AG04449 (cell line): ENCODE data around the gene PGF.

Experiments used
- CTCF ChIA-PET: fragments of 350-600 bp; formaldehyde crosslinking; extraction: SDS; loops from one replicate; lab custom pipeline; 2021; ENCODE audit warnings: antibody characterized with exemption; lab: Yijun Ruan, JAX
- POLR2A ChIA-PET: fragments of 400-600, 350-600 bp; formaldehyde crosslinking; extraction: SDS; loops from one replicate; lab custom pipeline; 2020; ENCODE audit warnings: antibody characterized with exemption, inconsistent platforms; lab: Yijun Ruan, JAX
- DNase-seq: peaks from one replicate; pipeline ENCODE4 v3.0.0-alpha.2; 2010; ENCODE audit warnings: low read depth, low spot score
- H3K4me3 ChIP-seq: 2 replicates; pipeline ENCODE4 v1.5.1; 2011; ENCODE audit warnings: low read depth, mild to moderate bottlenecking, control low read depth, low read length
- CTCF ChIP-seq: IDR thresholded peaks from one replicate; pipeline ENCODE4 v1.5.1; 2011; ENCODE audit warnings: mild to moderate bottlenecking, moderate library complexity, low read length, control low read depth, inconsistent platforms; ENCODE audit not compliant: insufficient read depth; ENCODE audit errors: missing control alignments

The PGF gene

GRCh38 chr14:74962046-74962445 is 6.6 kb upstream of the PGF start:
- ChIA-PET POLR2A (no interaction called here), CTCF (interaction anchor here (1.0 to 6.2 kb wide), 5 partner anchors 12 to 57 kb away, joined by 3 to 52 read pairs (median 5); no protein-coding TSS in a partner anchor)
- DNase-seq: no peak
- no peak for TF ChIP-seq CTCF
- H3K4me3 ChIP-seq: no peak overlapping the region

- CTCF ChIA-PET: interaction anchor here (1.0 to 6.2 kb wide), 4 partner anchors 12 to 21 kb away, joined by 3 to 52 read pairs (median 4); no protein-coding TSS in a partner anchor
- DNase-seq: no peak
- H3K4me3 ChIP-seq: no peak overlapping the region
- POLR2A ChIA-PET: no interaction called here
- TF ChIP-seq CTCF: no peak
These were observed 6.0 kb upstream of the PGF start for GRCh38 chr14:74961238-74961911.

- ChIA-PET POLR2A (no interaction called here), CTCF (interaction anchor here (1.7 to 6.2 kb wide), 2 partner anchors 11 to 14 kb away, joined by 5 to 52 read pairs; no protein-coding TSS in a partner anchor)
- H3K4me3 ChIP-seq: no peak overlapping the region
- no peak for TF ChIP-seq CTCF
- DNase-seq: no peak
These were observed 5.3 kb upstream of the PGF start for GRCh38 chr14:74960736-74961135.

GRCh38 chr14:74959596-74960180 is 4.3 kb upstream of the PGF start:
- no peak for DNase-seq
- no peak for TF ChIP-seq CTCF
- POLR2A ChIA-PET: no interaction called here
- CTCF ChIA-PET: interaction anchor here (0.7 to 6.2 kb wide), 2 partner anchors 13 to 103 kb away, joined by 3 to 52 read pairs; no protein-coding TSS in a partner anchor
- no peak overlapping the region for H3K4me3 ChIP-seq

- TF ChIP-seq CTCF: no peak
- POLR2A ChIA-PET: no interaction called here
- no peak overlapping the region for H3K4me3 ChIP-seq
- DNase-seq: no peak
- CTCF ChIA-PET: interaction anchor here (0.6 to 6.2 kb wide), 4 partner anchors 10 to 52 kb away, joined by 4 to 64 read pairs (median 28); no protein-coding TSS in a partner anchor
These were observed 1.1 kb upstream of the PGF start for GRCh38 chr14:74956280-74957072.

- H3K4me3 ChIP-seq: no peak overlapping the region
These were observed 556 bp upstream of the PGF start for GRCh38 chr14:74956027-74956279.

More at GRCh38 chr14:74956027-74956279, 556 bp upstream of the PGF start:
- POLR2A ChIA-PET: no interaction called here
- TF ChIP-seq CTCF: no peak
- DNase-seq: no peak
- CTCF ChIA-PET: interaction anchor here (0.6 to 5.4 kb wide), 3 partner anchors 8 to 51 kb away, joined by 4 to 64 read pairs (median 4); no protein-coding TSS in a partner anchor
